GM12878 (cell line): Measurements from ENCODE around the gene BCL2L14. TPM values are rescaled to one million over a fixed set of nuclear protein-coding genes. Genes with fewer than 3 reads are reported as not detected.

Experiments
- ATAC-seq: fragments of 200-7000 bp; cut with Tn5 transposase; 3 replicates; pipeline ENCODE4 v1.9.1; 2020; ENCODE audit warnings: mild to moderate bottlenecking, moderate library complexity
- BruUV-seq: library from RNA; stranded (reverse); fragments of 400-500 nt; replicated peaks from 2 replicates; lab custom pipeline; 2021; lab: Mats Ljungman, UMichigan
- CTCF ChIA-PET: fragments of 300-600 bp; sonication (Branson Sonifier 250); formaldehyde crosslinking; extraction: SDS; loops from one replicate; lab custom pipeline; 2021; ENCODE audit warnings: inconsistent platforms; lab: Yijun Ruan, JAX
- POLR2A ChIA-PET: fragments of 350-600 bp; formaldehyde crosslinking; extraction: SDS; loops from one replicate; lab custom pipeline; 2021; ENCODE audit warnings: inconsistent platforms; lab: Charles Lee
- RAD21 ChIA-PET: fragments of 300-600 bp; sonication (Branson Sonifier 250); formaldehyde crosslinking; loops from one replicate; lab custom pipeline; 2023; ENCODE audit warnings: antibody characterized with exemption; ENCODE audit not compliant: unreplicated experiment; lab: Charles Lee
- SMC1A ChIA-PET: fragments of 300-600 bp; sonication (Branson Sonifier 250); formaldehyde crosslinking; loops from one replicate; lab custom pipeline; 2023; ENCODE audit not compliant: unreplicated experiment, uncharacterized antibody; lab: Charles Lee
- DNase-seq: peaks from one replicate; pipeline ENCODE4 v3.0.0-alpha.2; 2011; ENCODE audit warnings: low read depth, low spot score
- FAIRE-seq: peaks from 3 replicates; lab custom pipeline; 2011; peaks lifted over from hg19 to GRCh38; lab: Jason Lieb, UNC
- H2AFZ ChIP-seq: 2 replicates; pipeline ENCODE4 v1.6.0; 2011; ENCODE audit warnings: low read depth, low read length, control low read depth; ENCODE audit not compliant: control insufficient read depth
- H3K27ac ChIP-seq: 2 replicates; pipeline ENCODE4 v1.5.1; 2011; ENCODE audit warnings: control low read depth; ENCODE audit not compliant: control insufficient read depth, insufficient read depth
- H3K27me3 ChIP-seq, 2 experiments: replicated peaks in 1 of 2; 2 replicates each; pipeline versions ENCODE4 v1.6.0 to v1.6.1; 2011; ENCODE audit warnings: low read length in 1 of 2; ENCODE audit not compliant: control insufficient read depth in 2 of 2, insufficient read depth in 2 of 2
- H3K36me3 ChIP-seq, 2 experiments: 2 replicates each; pipeline ENCODE4 v1.5.1; 2011; ENCODE audit warnings: low read length in 1 of 2; ENCODE audit not compliant: control insufficient read depth in 2 of 2, insufficient read depth in 2 of 2
- H3K4me1 ChIP-seq: 2 replicates; pipeline ENCODE4 v1.6.1; 2011; ENCODE audit warnings: mild to moderate bottlenecking, low read length, moderate library complexity, mixed read lengths; ENCODE audit not compliant: control insufficient read depth, insufficient read depth
- H3K4me2 ChIP-seq: 2 replicates; pipeline ENCODE4 v1.6.0; 2011; ENCODE audit warnings: control low read depth; ENCODE audit not compliant: control insufficient read depth, insufficient read depth
- H3K4me3 ChIP-seq: fragments of 200-600 bp; sonication (generic); 2 replicates; pipeline ENCODE4 v1.5.1; 2016
- H3K79me2 ChIP-seq: 2 replicates; pipeline ENCODE4 v1.6.0; 2011; ENCODE audit warnings: low read length; ENCODE audit not compliant: control insufficient read depth, insufficient read depth
- H3K9ac ChIP-seq: 2 replicates; pipeline ENCODE4 v1.8.0; 2011; ENCODE audit warnings: low read length, control low read depth, mixed read lengths; ENCODE audit not compliant: control insufficient read depth, insufficient read depth
- H3K9me3 ChIP-seq: replicated peaks from 3 replicates; pipeline ENCODE4 v1.5.1; 2011; ENCODE audit warnings: mild to moderate bottlenecking, low read length; ENCODE audit not compliant: control insufficient read depth, insufficient read depth
- H4K20me1 ChIP-seq: 2 replicates; pipeline ENCODE4 v1.6.0; 2011; ENCODE audit not compliant: control insufficient read depth, insufficient read depth
- CHD2 ChIP-seq: IDR thresholded peaks from 2 replicates; pipeline ENCODE4 v1.6.1; 2011; ENCODE audit warnings: low read depth, low read length, improper control_type of control experiment, borderline replicate concordance
- EGR1 ChIP-seq, 2 experiments: IDR thresholded peaks; 1 replicate in 1 of 2; 2 replicates in 1 of 2; pipeline ENCODE4 v1.6.1; 2011 to 2012; ENCODE audit warnings: low read depth in 2 of 2, low read length in 2 of 2, borderline replicate concordance in 1 of 2, mild to moderate bottlenecking in 1 of 2, moderate library complexity in 1 of 2
- HCFC1 ChIP-seq: fragments of 150-350 bp; IDR thresholded peaks from 2 replicates; pipeline ENCODE4 v1.6.1; 2014; ENCODE audit warnings: low read length
- STAT3 ChIP-seq: IDR thresholded peaks from 2 replicates; pipeline ENCODE4 v1.6.1; 2011; ENCODE audit warnings: low read depth, low read length, improper control_type of control experiment
- YY1 ChIP-seq: IDR thresholded peaks from 2 replicates; pipeline ENCODE4 v1.6.1; 2011; ENCODE audit warnings: low read depth, mild to moderate bottlenecking, low read length
- ZNF274 ChIP-seq: IDR thresholded peaks from one replicate; pipeline ENCODE4 v1.8.0; 2011; ENCODE audit not compliant: insufficient read length, insufficient read depth
- WGBS: methylation state at CpG from one replicate; pipeline ENCODE4 v1.1.6; 2016; ENCODE audit warnings: low lambda C conversion rate; ENCODE audit not compliant: insufficient replicate concordance, insufficient coverage; ENCODE audit errors: missing lambda C conversion rate; 5-methylcytosine and 5-hydroxymethylcytosine counted together
- in situ Hi-C: fragments of 300-500 bp; cut with MboI; formaldehyde crosslinking; loops from 9 replicates; pipeline ENCODE4 v1.14.3; 2018; ENCODE audit warnings: mixed read lengths
- intact Hi-C: fragments of 100-400 bp; cut with micrococcal nuclease; formaldehyde crosslinking; loops from one replicate; pipeline ENCODE4 v1.14.2; 2022; ENCODE audit not compliant: unreplicated experiment
- polyA plus RNA-seq, 11 experiments: library from polyadenylated mRNA; depleted of rRNA in 4 of 11; unstranded in 6 of 11; stranded (reverse) in 5 of 11; fragments of >200 nt; fragmentation: Nextera tagmentation in 4 of 11; fragmentation: Illumina TruSeq in 1 of 11; extraction: Ambion mirVana in 4 of 11; extraction: Trizol in 1 of 11; gene quantifications; 1 replicate in 1 of 11; 2 replicates in 10 of 11; pipeline versions ENCODE4 v1.2.1 to v1.2.3, GENCODE V29; 2011 to 2016; ENCODE audit warnings: inconsistent platforms in 2 of 11, missing spikeins in 2 of 11, low read depth in 1 of 11
- total RNA-seq, 4 experiments: library from RNA; depleted of rRNA in 3 of 4; stranded (reverse); fragments of >200 nt in 3 of 4; fragmentation: Illumina TruSeq in 1 of 4; extraction: Trizol in 1 of 4; gene quantifications; 2 replicates each; pipeline versions ENCODE4 v1.2.1 to v1.2.3, GENCODE V29; 2013 to 2021
- TF ChIP-seq, protein P1 (sequence below): fragments of 450-650 bp; IDR thresholded peaks from 2 replicates; pipeline ENCODE4 v1.6.1; 2017; ENCODE audit warnings: mild to moderate bottlenecking

The BCL2L14 gene
- total and polyA plus RNA-seq, 10 of the 15 experiments (the other 5 are each of a cell fraction or from before 2014, with no cell fraction given), result 0.59 to 2.5 (median 0.90) TPM

DNA sequence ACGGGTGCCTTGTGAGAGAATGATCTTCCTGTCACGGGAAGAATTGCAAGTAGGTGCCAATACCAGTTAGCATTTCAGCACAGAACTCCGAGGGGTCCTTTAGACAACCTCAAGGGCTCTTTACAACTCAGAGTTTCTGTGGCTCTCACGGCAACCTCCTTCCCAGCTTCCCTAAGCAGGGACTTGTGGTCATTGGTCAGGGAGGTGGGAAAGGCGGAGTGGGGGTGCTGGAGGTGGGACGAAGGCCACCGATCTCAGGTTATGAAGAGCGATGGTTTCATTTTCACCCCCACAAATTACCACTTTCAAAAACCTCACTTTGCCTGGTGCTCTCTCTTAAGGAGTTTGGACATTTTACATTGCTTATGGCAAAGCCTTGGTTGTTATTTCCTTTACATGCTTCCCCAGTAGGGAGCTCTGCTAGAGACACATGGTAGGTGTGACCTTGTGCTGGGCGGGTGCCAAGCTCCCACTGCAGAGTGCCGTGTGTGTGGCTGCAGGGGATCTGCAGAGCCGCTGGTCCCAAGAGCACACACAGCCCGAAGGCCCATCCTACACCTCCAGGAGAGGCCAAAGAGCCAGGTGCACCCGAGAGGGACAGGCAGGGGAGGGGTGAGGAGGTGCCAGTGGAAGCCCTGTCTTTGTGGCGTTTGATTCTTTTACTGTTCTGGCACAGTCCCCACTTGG, 21.4 kb downstream of the BCL2L14 start:
- no peak overlapping the region for H3K4me2 ChIP-seq
- no peak overlapping the region for H3K4me3 ChIP-seq
- H3K4me1 ChIP-seq, result no peaks in the 10 kb centered on the region
- H3K36me3 ChIP-seq, result no peaks in the 10 kb centered on the region
- H4K20me1 ChIP-seq, result no peaks in the 10 kb centered on the region
- CTCF ChIA-PET, result no interaction called here
- intact Hi-C loops, result no loop called here
- H2AFZ ChIP-seq, result no peak overlapping the region
- H3K27me3 ChIP-seq, result 0 out of 4 replicates have a peak, but pooled peaks cover 0 to 2% of the 10 kb centered on the region in 2 experiments
- H3K79me2 ChIP-seq, result no peaks in the 10 kb centered on the region
- RAD21 ChIA-PET, result no interaction called here
- no peaks in the 10 kb centered on the region for H3K9me3 ChIP-seq
- no peak overlapping the region for H3K27ac ChIP-seq
- BruUV-seq, result no TSS peak
- FAIRE-seq (no peak), DNase-seq (no peak), ATAC-seq (no peak)
- WGBS, result 37% methylated on average over 14 of the region's 14 CpGs
- POLR2A ChIA-PET, result no interaction called here
- in situ Hi-C loops, result no loop called here
- SMC1A ChIA-PET, result interaction anchor here (0.6 to 1.2 kb wide), 2 partner anchors 146 to 419 kb away, joined by 3 read pairs; no protein-coding TSS in a partner anchor
- TF ChIP-seq CHD2 (no peak), YY1 (no peak), HCFC1 (no peak), EGR1 (IDR thresholded peaks at IDR 0.05; ENCODE audit: borderline replicate concordance in 1 of 2, low read depth in 2 of 2, low read length in 2 of 2) (no peak), ZNF274 (no peak), STAT3 (no peak)
- TF ChIP-seq, protein P1, sequence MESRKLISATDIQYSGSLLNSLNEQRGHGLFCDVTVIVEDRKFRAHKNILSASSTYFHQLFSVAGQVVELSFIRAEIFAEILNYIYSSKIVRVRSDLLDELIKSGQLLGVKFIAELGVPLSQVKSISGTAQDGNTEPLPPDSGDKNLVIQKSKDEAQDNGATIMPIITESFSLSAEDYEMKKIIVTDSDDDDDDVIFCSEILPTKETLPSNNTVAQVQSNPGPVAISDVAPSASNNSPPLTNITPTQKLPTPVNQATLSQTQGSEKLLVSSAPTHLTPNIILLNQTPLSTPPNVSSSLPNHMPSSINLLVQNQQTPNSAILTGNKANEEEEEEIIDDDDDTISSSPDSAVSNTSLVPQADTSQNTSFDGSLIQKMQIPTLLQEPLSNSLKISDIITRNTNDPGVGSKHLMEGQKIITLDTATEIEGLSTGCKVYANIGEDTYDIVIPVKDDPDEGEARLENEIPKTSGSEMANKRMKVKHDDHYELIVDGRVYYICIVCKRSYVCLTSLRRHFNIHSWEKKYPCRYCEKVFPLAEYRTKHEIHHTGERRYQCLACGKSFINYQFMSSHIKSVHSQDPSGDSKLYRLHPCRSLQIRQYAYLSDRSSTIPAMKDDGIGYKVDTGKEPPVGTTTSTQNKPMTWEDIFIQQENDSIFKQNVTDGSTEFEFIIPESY, result no peak
- TF ChIP-seq, all 136 proteins: peak for 0
- H3K9ac ChIP-seq, result no peak overlapping the region
